Pulmonary artery endothelial cell (primary cell): ENCODE results near the gene EML1. TPM values are rescaled to one million over a fixed set of nuclear protein-coding genes. Genes with fewer than 3 reads are reported as not detected.

Experiments used
- DNase-seq: peaks from one replicate; pipeline ENCODE4 v3.0.0-alpha.2; 2011; ENCODE audit warnings: low read depth, low spot score
- total RNA-seq: library from RNA; depleted of rRNA; stranded (reverse); fragments of >200 nt; gene quantifications from 2 replicates; pipeline ENCODE4 v1.2.3, GENCODE V29; 2014

Gene EML1
- total RNA-seq, 1 donor from 2014 or later, result 71.6 TPM

DNA sequence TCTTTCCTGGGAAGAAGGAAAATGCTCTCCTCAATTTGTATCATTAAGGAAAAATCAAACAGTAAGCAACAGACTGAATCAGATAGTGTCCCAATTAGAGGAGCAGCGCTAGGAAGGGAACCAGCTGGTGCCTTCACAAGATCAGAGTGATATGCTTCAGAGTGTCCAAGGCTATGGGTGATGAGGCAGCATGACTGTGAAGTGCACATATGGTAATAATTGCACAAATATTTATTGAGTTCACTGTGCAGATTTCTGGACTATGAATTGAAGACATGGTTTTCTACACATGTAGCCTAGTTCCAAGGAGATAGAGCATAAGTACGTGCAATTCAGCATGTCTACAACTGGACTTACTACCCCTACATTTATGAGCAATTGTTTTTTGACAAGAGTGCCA is 193.2 kb downstream of the EML1 start:
- no peak for DNase-seq

DNA sequence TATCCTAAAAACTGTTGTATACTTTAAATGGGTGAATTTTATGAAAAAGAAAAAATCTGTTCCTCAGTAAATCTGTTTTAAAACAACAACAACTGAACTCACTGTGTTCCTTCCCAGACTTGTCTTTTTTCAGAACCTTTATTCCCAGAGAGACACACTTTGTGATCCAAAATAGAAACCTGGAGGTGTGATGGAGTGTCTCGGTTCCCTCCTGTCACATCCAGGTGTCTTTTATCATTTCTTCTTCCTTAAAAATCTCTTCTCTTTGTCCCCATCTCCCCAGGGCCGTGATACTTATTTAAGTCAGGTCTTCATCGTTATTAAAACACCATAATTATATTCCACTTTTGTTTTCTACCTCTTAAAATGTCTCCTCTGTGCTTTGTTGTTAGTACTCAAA is 195.8 kb downstream of the EML1 start:
- DNase-seq, result no peak

- no peak for DNase-seq
These were observed 197.3 kb downstream of the EML1 start for GRCh38 chr14:99990268-99991170.

GRCh38 chr14:99991331-99991730 is 198.1 kb downstream of the EML1 start:
- no peak for DNase-seq

Other genes with a start within 250 kb of the EML1 start
- 15.0 and 16.5 TPM in 2 replicates for gene CCDC85C, start 189.2 kb upstream of the EML1 start, total RNA-seq
- 2.2 and 4.3 TPM in 2 replicates for gene HHIPL1, start 148.3 kb upstream of the EML1 start, total RNA-seq
- under 0.01 and 0.07 TPM in 2 replicates for gene CYP46A1, start 109.1 kb upstream of the EML1 start, total RNA-seq